DOHH2 (cell line): ENCODE data around the gene ATP2B2.

ENCODE experiments used
- H3F3A ChIP-seq: fragments of 200-600 bp; sonication (generic), shearing (Covaris generic); 2 replicates; pipeline ENCODE4 v1.6.0; 2016; ENCODE audit warnings: antibody characterized with exemption, mild to moderate bottlenecking; ENCODE audit not compliant: control insufficient read depth, insufficient read depth
- H3K27ac ChIP-seq: fragments of 200-600 bp; sonication (generic); 2 replicates; pipeline ENCODE4 v1.5.1; 2014; ENCODE audit warnings: low read depth, mild to moderate bottlenecking, low read length, moderate library complexity
- H3K27me3 ChIP-seq: fragments of 200-600 bp; sonication (generic); 2 replicates; pipeline ENCODE4 v1.6.1; 2014; ENCODE audit warnings: mild to moderate bottlenecking, low read length, mixed read lengths; ENCODE audit not compliant: control insufficient read depth
- H3K36me3 ChIP-seq: fragments of 200-600 bp; sonication (generic); 2 replicates; pipeline ENCODE4 v1.6.1; 2014; ENCODE audit warnings: mild to moderate bottlenecking, low read length, moderate library complexity, mixed read lengths; ENCODE audit not compliant: control insufficient read depth
- H3K4me1 ChIP-seq: fragments of 200-600 bp; sonication (generic); 2 replicates; pipeline ENCODE4 v1.6.1; 2014; ENCODE audit warnings: mild to moderate bottlenecking, low read length, mixed read lengths; ENCODE audit not compliant: control insufficient read depth
- H3K4me2 ChIP-seq: fragments of 200-600 bp; sonication (generic); 2 replicates; pipeline ENCODE4 v1.6.0; 2014; ENCODE audit warnings: mild to moderate bottlenecking, low read length, moderate library complexity
- H3K4me3 ChIP-seq: fragments of 200-600 bp; sonication (generic); 2 replicates; pipeline ENCODE4 v1.5.1; 2014; ENCODE audit warnings: mild to moderate bottlenecking, low read length, mixed read lengths
- H3K79me2 ChIP-seq: fragments of 200-600 bp; sonication (generic); 2 replicates; pipeline ENCODE4 v1.6.1; 2014; ENCODE audit warnings: mild to moderate bottlenecking, low read length, mixed read lengths; ENCODE audit not compliant: control insufficient read depth
- H3K9me2 ChIP-seq: fragments of 200-600 bp; sonication (generic); replicated peaks from 2 replicates; pipeline ENCODE4 v1.6.1; 2014; ENCODE audit warnings: mild to moderate bottlenecking, low read length, mixed read lengths; ENCODE audit not compliant: control insufficient read depth
- H3K9me3 ChIP-seq: fragments of 200-600 bp; sonication (generic); 2 replicates; pipeline ENCODE4 v1.6.1; 2014; ENCODE audit warnings: antibody characterized with exemption, low read length, mixed read lengths; ENCODE audit not compliant: control insufficient read depth, insufficient read depth
- H4K20me1 ChIP-seq: fragments of 200-600 bp; sonication (generic); 2 replicates; pipeline ENCODE4 v1.6.0; 2014; ENCODE audit warnings: low read depth, mild to moderate bottlenecking, antibody characterized with exemption, low read length, moderate library complexity; ENCODE audit not compliant: control insufficient read depth, insufficient read depth
- EZH2phosphoT487 ChIP-seq: fragments of 200-600 bp; sonication (generic); IDR thresholded peaks from 2 replicates; pipeline ENCODE4 v1.6.1; 2017; ENCODE audit warnings: borderline replicate concordance, mild to moderate bottlenecking, antibody characterized with exemption, low read length, moderate library complexity, mixed read lengths
- TF ChIP-seq, protein P1 (sequence below): fragments of 200-600 bp; sonication (generic); IDR thresholded peaks from one replicate; pipeline ENCODE4 v1.5.1; 2014; ENCODE audit warnings: antibody characterized with exemption, mild to moderate bottlenecking, low read depth, low read length; ENCODE audit not compliant: poor library complexity, severe bottlenecking

The ATP2B2 gene

DNA sequence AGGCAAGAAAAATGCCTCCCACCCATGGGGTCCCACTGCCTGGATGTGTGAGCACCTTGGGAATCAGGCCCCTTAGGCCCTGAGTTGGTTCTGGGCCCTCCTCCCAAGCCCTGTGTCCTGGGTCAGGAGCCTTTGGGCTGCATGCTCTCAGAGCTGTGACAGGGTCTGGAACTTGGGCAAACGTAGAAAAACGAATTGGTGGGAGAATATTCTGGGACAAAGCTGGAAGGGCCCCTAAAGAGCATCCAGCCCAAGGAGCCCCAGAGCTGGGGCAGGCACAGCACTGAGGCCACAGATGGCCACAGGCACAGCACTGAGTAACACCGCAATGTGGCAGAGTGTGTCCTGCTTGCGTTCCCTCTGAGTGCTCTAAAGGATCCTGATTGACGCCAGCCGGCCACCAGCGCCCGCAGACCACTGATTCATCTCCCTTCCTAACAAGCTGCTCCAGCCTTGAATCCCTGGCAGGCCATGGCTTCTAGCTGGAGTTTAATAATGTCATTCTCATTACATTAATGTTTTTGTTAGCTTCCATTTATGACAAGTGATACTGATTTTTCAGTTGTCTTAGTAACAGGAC lies 165.9 kb downstream of the ATP2B2 start:
- TF ChIP-seq, protein P1, sequence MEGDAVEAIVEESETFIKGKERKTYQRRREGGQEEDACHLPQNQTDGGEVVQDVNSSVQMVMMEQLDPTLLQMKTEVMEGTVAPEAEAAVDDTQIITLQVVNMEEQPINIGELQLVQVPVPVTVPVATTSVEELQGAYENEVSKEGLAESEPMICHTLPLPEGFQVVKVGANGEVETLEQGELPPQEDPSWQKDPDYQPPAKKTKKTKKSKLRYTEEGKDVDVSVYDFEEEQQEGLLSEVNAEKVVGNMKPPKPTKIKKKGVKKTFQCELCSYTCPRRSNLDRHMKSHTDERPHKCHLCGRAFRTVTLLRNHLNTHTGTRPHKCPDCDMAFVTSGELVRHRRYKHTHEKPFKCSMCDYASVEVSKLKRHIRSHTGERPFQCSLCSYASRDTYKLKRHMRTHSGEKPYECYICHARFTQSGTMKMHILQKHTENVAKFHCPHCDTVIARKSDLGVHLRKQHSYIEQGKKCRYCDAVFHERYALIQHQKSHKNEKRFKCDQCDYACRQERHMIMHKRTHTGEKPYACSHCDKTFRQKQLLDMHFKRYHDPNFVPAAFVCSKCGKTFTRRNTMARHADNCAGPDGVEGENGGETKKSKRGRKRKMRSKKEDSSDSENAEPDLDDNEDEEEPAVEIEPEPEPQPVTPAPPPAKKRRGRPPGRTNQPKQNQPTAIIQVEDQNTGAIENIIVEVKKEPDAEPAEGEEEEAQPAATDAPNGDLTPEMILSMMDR: no peak
- no peak for TF ChIP-seq EZH2phosphoT487
- Histone ChIP-seq H3K9me3 (no peaks in the 10 kb centered on the region), H3K27ac (no peak overlapping the region), H3K9me2 (no peaks in the 10 kb centered on the region), H3K36me3 (no peaks in the 10 kb centered on the region), H3F3A (no peaks in the 10 kb centered on the region), H3K4me1 (peaks cover 4% of the 10 kb centered on the region; the same call in 1 of the 2 replicates), H3K27me3 (no peaks in the 10 kb centered on the region), H3K4me2 (no peak overlapping the region), H3K4me3 (no peak overlapping the region), H3K79me2 (no peaks in the 10 kb centered on the region), H4K20me1 (no peaks in the 10 kb centered on the region)

DNA sequence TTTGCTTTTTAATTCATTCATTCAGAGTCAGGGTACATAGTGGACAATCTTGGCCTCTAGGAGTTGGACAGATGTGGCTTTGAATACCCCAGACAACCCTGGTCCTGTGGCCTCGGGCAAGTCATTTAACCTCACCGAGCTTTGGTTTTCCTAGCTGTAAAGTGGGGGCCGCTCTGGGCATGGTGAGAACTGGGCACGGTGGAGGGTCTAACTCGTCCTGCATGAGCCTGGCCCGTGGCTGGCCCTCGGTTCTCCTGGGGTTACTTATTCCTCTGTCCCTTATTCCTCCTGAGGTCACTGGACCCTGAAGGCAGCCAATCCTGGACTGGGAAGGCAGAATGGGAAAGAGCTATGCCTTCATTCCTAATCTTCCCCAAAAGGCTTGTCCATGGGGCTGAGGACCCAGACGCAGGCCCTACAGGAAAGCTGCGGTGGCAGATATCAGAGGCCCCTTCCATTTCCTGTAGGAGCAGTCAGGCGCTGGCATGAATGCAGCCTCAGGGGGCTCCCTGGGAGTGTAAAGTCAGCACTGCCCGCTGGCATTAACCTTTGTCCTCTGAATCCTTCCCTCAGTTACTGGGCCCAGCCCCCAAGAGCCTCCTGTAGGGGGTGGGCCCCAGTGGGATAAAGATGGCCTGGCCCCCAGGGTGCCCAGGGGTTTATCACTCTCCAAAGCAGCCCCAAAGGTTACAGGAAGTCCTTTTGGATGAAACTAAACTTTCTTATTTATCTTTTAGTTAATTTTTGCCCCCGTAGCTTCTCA lies 166.6 kb downstream of the ATP2B2 start:
- no peak overlapping the region for H3K27ac ChIP-seq
- H3K4me3 ChIP-seq: no peak overlapping the region
- peaks cover 7% of the 10 kb centered on the region for H3K4me1 ChIP-seq
- H3K9me2 ChIP-seq: no peaks in the 10 kb centered on the region
- no peaks in the 10 kb centered on the region for H3K9me3 ChIP-seq
- H3K36me3 ChIP-seq: no peaks in the 10 kb centered on the region
- H3K79me2 ChIP-seq: no peaks in the 10 kb centered on the region
- H3K27me3 ChIP-seq: no peaks in the 10 kb centered on the region
- H4K20me1 ChIP-seq: no peaks in the 10 kb centered on the region
- H3F3A ChIP-seq: no peaks in the 10 kb centered on the region
- no peak overlapping the region for H3K4me2 ChIP-seq
- TF ChIP-seq, protein P1: no peak
- no peak for TF ChIP-seq EZH2phosphoT487

DNA sequence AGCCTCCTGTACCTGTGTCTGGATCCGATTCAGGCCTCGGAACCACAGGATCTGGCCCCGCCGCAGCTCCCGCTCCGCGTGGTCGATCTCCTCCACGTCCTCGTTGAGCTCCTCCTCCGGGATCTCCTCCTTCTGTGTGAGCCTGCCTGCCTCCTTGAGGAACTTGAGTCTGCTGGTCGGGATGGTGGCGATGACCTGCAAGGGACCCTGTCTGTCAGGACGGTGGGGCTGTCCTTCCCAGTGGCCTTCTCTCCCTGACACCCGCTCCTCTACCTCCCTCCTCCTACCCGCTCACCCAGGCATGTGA lies 167.3 kb downstream of the ATP2B2 start:
- no peaks in the 10 kb centered on the region for H4K20me1 ChIP-seq
- no peaks in the 10 kb centered on the region for H3K9me2 ChIP-seq
- peaks cover 13% of the 10 kb centered on the region for H3K4me1 ChIP-seq
- no peaks in the 10 kb centered on the region for H3K27me3 ChIP-seq
- no peaks in the 10 kb centered on the region for H3K79me2 ChIP-seq
- H3K4me3 ChIP-seq: no peak overlapping the region
- H3K4me2 ChIP-seq: no peak overlapping the region
- H3F3A ChIP-seq: no peaks in the 10 kb centered on the region
- no peaks in the 10 kb centered on the region for H3K36me3 ChIP-seq
- H3K9me3 ChIP-seq: no peaks in the 10 kb centered on the region
- TF ChIP-seq, protein P1: no peak
- TF ChIP-seq EZH2phosphoT487: no peak
- H3K27ac ChIP-seq: no peak overlapping the region
